H9 (cell line): ENCODE results near the gene EPHB3. TPM values are rescaled to one million over a fixed set of nuclear protein-coding genes. Genes with fewer than 3 reads are reported as not detected.

Experiments
- DNase-seq: peaks from one replicate; pipeline ENCODE4 v3.0.0-alpha.2; 2017
- H2AFZ ChIP-seq: one replicate; pipeline ENCODE4 v1.6.1; 2013; ENCODE audit warnings: mild to moderate bottlenecking, low read length, control low read depth, moderate library complexity
- H2AK5ac ChIP-seq: 2 replicates; pipeline ENCODE4 v1.6.1; 2013; ENCODE audit warnings: low read length, control low read depth, mixed read lengths; ENCODE audit not compliant: insufficient read length
- H2BK120ac ChIP-seq: one replicate; pipeline ENCODE4 v1.6.1; 2013; ENCODE audit warnings: low read depth, mild to moderate bottlenecking, low read length, control low read depth, inconsistent platforms; ENCODE audit not compliant: poor library complexity, severe bottlenecking
- H2BK12ac ChIP-seq: 2 replicates; pipeline ENCODE4 v1.6.1; 2013; ENCODE audit warnings: low read length, control low read depth, mixed read lengths, low read depth; ENCODE audit not compliant: insufficient read length
- H2BK15ac ChIP-seq: 2 replicates; pipeline ENCODE4 v1.6.1; 2013; ENCODE audit warnings: low read depth, low read length, control low read depth
- H2BK20ac ChIP-seq: one replicate; pipeline ENCODE4 v1.6.1; 2013; ENCODE audit warnings: low read depth, mild to moderate bottlenecking, low read length, control low read depth, inconsistent platforms; ENCODE audit not compliant: poor library complexity, severe bottlenecking
- H2BK5ac ChIP-seq: 2 replicates; pipeline ENCODE4 v1.6.1; 2013; ENCODE audit warnings: low read length, control low read depth, mixed read lengths; ENCODE audit not compliant: insufficient read length
- H3K14ac ChIP-seq: 2 replicates; pipeline ENCODE4 v1.6.1; 2013; ENCODE audit warnings: low read length, control low read depth; ENCODE audit not compliant: insufficient read depth
- H3K18ac ChIP-seq: 2 replicates; pipeline ENCODE4 v1.6.1; 2013; ENCODE audit warnings: low read depth, mild to moderate bottlenecking, mixed read lengths, low read length, control low read depth; ENCODE audit not compliant: insufficient read length
- H3K23ac ChIP-seq: 2 replicates; pipeline ENCODE4 v1.6.1; 2013; ENCODE audit warnings: low read length, control low read depth, mixed read lengths, low read depth; ENCODE audit not compliant: insufficient read length
- H3K23me2 ChIP-seq: 2 replicates; pipeline ENCODE4 v1.6.1; 2013; ENCODE audit warnings: low read depth, mild to moderate bottlenecking, mixed read lengths, low read length, control low read depth; ENCODE audit not compliant: insufficient read length, poor library complexity, severe bottlenecking
- H3K27ac ChIP-seq: 2 replicates; pipeline ENCODE4 v1.5.1; 2013; ENCODE audit warnings: low read length, control low read depth, mixed read lengths, low read depth; ENCODE audit not compliant: insufficient read length
- H3K27me3 ChIP-seq: 2 replicates; pipeline ENCODE4 v1.6.1; 2013; ENCODE audit warnings: low read length, control low read depth, inconsistent platforms; ENCODE audit not compliant: insufficient read depth
- H3K4ac ChIP-seq: 2 replicates; pipeline ENCODE4 v1.6.1; 2013; ENCODE audit warnings: low read depth, mild to moderate bottlenecking, control low read depth, inconsistent platforms, low read length, moderate library complexity
- H3K4me1 ChIP-seq: 2 replicates; pipeline ENCODE4 v1.6.1; 2013; ENCODE audit warnings: low read length, control low read depth, inconsistent platforms; ENCODE audit not compliant: insufficient read depth
- H3K4me2 ChIP-seq: 2 replicates; pipeline ENCODE4 v1.6.1; 2013; ENCODE audit warnings: low read length, control low read depth, mixed read lengths; ENCODE audit not compliant: insufficient read length, insufficient read depth
- H3K56ac ChIP-seq: 2 replicates; pipeline ENCODE4 v1.6.1; 2013; ENCODE audit warnings: low read depth, mild to moderate bottlenecking, mixed read lengths, low read length, control low read depth; ENCODE audit not compliant: insufficient read length
- H3K79me1 ChIP-seq: 2 replicates; pipeline ENCODE4 v1.6.1; 2013; ENCODE audit warnings: low read depth, mild to moderate bottlenecking, moderate library complexity, low read length, control low read depth, inconsistent platforms; ENCODE audit not compliant: insufficient read depth, poor library complexity, severe bottlenecking
- H3K79me2 ChIP-seq: 2 replicates; pipeline ENCODE4 v1.6.1; 2013; ENCODE audit warnings: low read length, control low read depth, inconsistent platforms; ENCODE audit not compliant: insufficient read depth
- H3K9ac ChIP-seq: 2 replicates; pipeline ENCODE4 v1.6.1; 2013; ENCODE audit warnings: low read length, control low read depth, mixed read lengths; ENCODE audit not compliant: insufficient read length; ENCODE audit errors: extremely low read depth
- H3K9me3 ChIP-seq: one replicate; pipeline ENCODE4 v1.6.1; 2013; ENCODE audit warnings: low read depth, low read length, inconsistent platforms; ENCODE audit not compliant: control insufficient read depth
- H3T11ph ChIP-seq: one replicate; pipeline ENCODE4 v1.6.1; 2013; ENCODE audit warnings: mild to moderate bottlenecking, low read length, control low read depth, inconsistent platforms
- H4K20me1 ChIP-seq: one replicate; pipeline ENCODE4 v1.6.1; 2013; ENCODE audit not compliant: control insufficient read depth, insufficient read length, insufficient read depth
- H4K5ac ChIP-seq: 2 replicates; pipeline ENCODE4 v1.6.1; 2013; ENCODE audit warnings: low read depth, mild to moderate bottlenecking, mixed read lengths, low read length, control low read depth; ENCODE audit not compliant: insufficient read length
- H4K8ac ChIP-seq: replicated peaks from 2 replicates; pipeline ENCODE4 v1.6.1; 2013; ENCODE audit warnings: low read length, control low read depth, mixed read lengths, low read depth; ENCODE audit not compliant: insufficient read length
- H4K91ac ChIP-seq: 2 replicates; pipeline ENCODE4 v1.6.1; 2013; ENCODE audit warnings: low read depth, mild to moderate bottlenecking, moderate library complexity, mixed read lengths, low read length, control low read depth; ENCODE audit not compliant: insufficient read length
- H3K27ac Mint-ChIP-seq, 3 experiments: 2 replicates in 2 of 3; 3 replicates in 1 of 3; pipeline ENCODE4 v1.8.0; 2020 to 2021; ENCODE audit warnings: mixed read lengths in 3 of 3, mild to moderate bottlenecking in 1 of 3, moderate library complexity in 1 of 3
- H3K27me3 Mint-ChIP-seq: 2 replicates; pipeline ENCODE4 v1.8.0; 2021; ENCODE audit warnings: low read depth, mild to moderate bottlenecking, moderate library complexity, mixed read lengths
- H3K36me3 Mint-ChIP-seq, 3 experiments: 2 replicates in 2 of 3; 3 replicates in 1 of 3; pipeline ENCODE4 v1.8.0; 2020 to 2021; ENCODE audit warnings: low read depth in 3 of 3, mixed read lengths in 3 of 3; ENCODE audit not compliant: insufficient read depth in 1 of 3
- H3K4me1 Mint-ChIP-seq, 2 experiments: 2 replicates each; pipeline ENCODE4 v1.8.0; 2020; ENCODE audit warnings: mixed read lengths in 2 of 2
- H3K4me3 Mint-ChIP-seq, 2 experiments: 2 replicates in 1 of 2; 3 replicates in 1 of 2; pipeline ENCODE4 v1.8.0; 2020 to 2021; ENCODE audit warnings: mild to moderate bottlenecking in 2 of 2, mixed read lengths in 2 of 2, moderate library complexity in 1 of 2
- H3K9me3 Mint-ChIP-seq, 2 experiments: 2 replicates in 1 of 2; 3 replicates in 1 of 2; pipeline ENCODE4 v1.8.0; 2020; ENCODE audit warnings: mild to moderate bottlenecking in 2 of 2, mixed read lengths in 2 of 2, moderate library complexity in 1 of 2
- WGBS: extraction: QIAGEN DNeasy Blood & Tissue Kit; methylation state at CpG from one replicate; pipeline ENCODE4 v1.1.7; 2013; ENCODE audit warnings: missing lambda C conversion rate, low lambda C conversion rate, mixed read lengths; ENCODE audit not compliant: insufficient read length; ENCODE audit errors: extremely low coverage; 5-methylcytosine and 5-hydroxymethylcytosine counted together
- total RNA-seq: library from RNA; stranded (reverse); gene quantifications from 2 replicates; pipeline ENCODE4 v1.2.1, GENCODE V29; 2021
- TF ChIP-seq, protein P1 (sequence below): fragments of 200-600 bp; sonication (generic); conservative IDR thresholded peaks from 3 replicates; pipeline ENCODE4 v1.8.0; 2021; ENCODE audit warnings: antibody characterized with exemption, mild to moderate bottlenecking

EPHB3 gene
- total RNA-seq, 1 experiment from 2014 or later, result 1.0 TPM

DNA sequence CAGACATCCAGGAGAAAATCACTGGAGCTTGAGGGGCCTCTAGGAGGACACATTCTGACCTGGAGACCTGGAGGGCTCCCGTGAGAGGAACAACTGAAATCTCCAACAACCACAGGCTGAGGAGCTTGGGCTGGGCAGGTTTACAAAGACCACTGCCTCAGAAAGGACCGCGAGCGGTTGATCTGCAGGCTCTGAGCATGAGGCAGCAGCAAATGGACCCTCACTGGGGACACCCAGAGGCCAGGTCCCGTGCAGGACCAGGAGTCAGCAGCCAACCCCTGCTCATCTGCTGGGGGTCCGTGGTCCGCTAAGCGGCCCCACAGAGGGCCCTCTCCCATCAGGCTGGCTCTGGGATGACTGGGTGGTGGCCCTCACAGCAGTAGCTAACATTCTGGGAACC lies 10.5 kb upstream of the EPHB3 start:
- Histone ChIP-seq H3T11ph (no peak overlapping the region), H2BK12ac (no peak overlapping the region), H3K4ac (no peak overlapping the region), H3K14ac (no peak overlapping the region; the same call in 1 of the 2 replicates), H3K9ac (no peak overlapping the region), H2BK120ac (no peak overlapping the region), H2AK5ac (no peak overlapping the region), H3K56ac (no peak overlapping the region), H4K8ac (no peak overlapping the region), H2AFZ (no peak overlapping the region), H3K27ac (no peak overlapping the region), H3K23ac (no peak overlapping the region), H3K4me1 (no peaks in the 10 kb centered on the region), H2BK15ac (no peak overlapping the region), H3K27me3 (no peaks in the 10 kb centered on the region), H3K23me2 (no peaks in the 10 kb centered on the region), H3K79me2 (no peaks in the 10 kb centered on the region), H2BK5ac (no peak overlapping the region), H4K5ac (no peak overlapping the region), H3K9me3 (no peaks in the 10 kb centered on the region), H3K18ac (no peak overlapping the region), H3K4me2 (no peak overlapping the region), H4K20me1 (no peaks in the 10 kb centered on the region), H4K91ac (no peak overlapping the region), H2BK20ac (no peak overlapping the region), H3K79me1 (no peaks in the 10 kb centered on the region)
- no CpG with 5 or more reads among the region's 8 CpGs for WGBS
- no peak for DNase-seq
- Mint-ChIP-seq H3K4me3 (no peak overlapping the region), H3K27ac (no peak overlapping the region), H3K4me1 (peaks cover 4 to 11% of the 10 kb centered on the region in 2 experiments), H3K27me3 (peaks cover 47% of the 10 kb centered on the region), H3K9me3 (no peaks in the 10 kb centered on the region), H3K36me3 (no peaks in the 10 kb centered on the region)
- TF ChIP-seq, protein P1, sequence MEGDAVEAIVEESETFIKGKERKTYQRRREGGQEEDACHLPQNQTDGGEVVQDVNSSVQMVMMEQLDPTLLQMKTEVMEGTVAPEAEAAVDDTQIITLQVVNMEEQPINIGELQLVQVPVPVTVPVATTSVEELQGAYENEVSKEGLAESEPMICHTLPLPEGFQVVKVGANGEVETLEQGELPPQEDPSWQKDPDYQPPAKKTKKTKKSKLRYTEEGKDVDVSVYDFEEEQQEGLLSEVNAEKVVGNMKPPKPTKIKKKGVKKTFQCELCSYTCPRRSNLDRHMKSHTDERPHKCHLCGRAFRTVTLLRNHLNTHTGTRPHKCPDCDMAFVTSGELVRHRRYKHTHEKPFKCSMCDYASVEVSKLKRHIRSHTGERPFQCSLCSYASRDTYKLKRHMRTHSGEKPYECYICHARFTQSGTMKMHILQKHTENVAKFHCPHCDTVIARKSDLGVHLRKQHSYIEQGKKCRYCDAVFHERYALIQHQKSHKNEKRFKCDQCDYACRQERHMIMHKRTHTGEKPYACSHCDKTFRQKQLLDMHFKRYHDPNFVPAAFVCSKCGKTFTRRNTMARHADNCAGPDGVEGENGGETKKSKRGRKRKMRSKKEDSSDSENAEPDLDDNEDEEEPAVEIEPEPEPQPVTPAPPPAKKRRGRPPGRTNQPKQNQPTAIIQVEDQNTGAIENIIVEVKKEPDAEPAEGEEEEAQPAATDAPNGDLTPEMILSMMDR, result no peak
